Inferior parietal cortex (tissue), 1 donor: ENCODE data around the gene PPP5C.
"Not testable (repeated sequence)": the region's sequence is repeated elsewhere in the genome, so short reads cannot be mapped to it uniquely, and the experiment has no call there.

ENCODE experiments used
- DNase-seq: peaks from one replicate; pipeline ENCODE4 v3.0.0-alpha.2; 2016; ENCODE audit errors: extremely low spot score

Gene PPP5C

GRCh38 chr19:46385636-46386035 is 38.7 kb downstream of the PPP5C start:
- no peak for DNase-seq

DNA sequence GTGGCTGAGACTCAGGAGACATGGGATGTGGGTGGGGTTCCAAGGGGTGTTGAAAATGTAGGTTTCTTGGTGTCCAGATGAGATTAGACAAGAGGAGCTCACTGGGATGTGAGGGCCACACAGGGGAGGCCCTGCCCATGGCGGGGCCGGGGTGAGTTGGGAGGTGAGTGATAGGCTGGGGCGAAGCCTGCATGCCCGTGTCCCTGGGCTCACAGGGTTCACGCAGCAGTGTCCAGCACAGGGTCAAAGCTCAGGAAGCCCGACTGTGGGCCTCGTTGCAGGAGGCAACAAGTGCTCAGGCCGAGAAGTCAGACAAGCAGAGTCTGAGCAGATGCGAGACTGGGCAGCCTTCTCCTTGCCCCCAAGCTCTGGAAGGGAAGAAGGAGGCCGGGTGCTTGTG is 39.3 kb downstream of the PPP5C start:
- DNase-seq, result no peak

DNA sequence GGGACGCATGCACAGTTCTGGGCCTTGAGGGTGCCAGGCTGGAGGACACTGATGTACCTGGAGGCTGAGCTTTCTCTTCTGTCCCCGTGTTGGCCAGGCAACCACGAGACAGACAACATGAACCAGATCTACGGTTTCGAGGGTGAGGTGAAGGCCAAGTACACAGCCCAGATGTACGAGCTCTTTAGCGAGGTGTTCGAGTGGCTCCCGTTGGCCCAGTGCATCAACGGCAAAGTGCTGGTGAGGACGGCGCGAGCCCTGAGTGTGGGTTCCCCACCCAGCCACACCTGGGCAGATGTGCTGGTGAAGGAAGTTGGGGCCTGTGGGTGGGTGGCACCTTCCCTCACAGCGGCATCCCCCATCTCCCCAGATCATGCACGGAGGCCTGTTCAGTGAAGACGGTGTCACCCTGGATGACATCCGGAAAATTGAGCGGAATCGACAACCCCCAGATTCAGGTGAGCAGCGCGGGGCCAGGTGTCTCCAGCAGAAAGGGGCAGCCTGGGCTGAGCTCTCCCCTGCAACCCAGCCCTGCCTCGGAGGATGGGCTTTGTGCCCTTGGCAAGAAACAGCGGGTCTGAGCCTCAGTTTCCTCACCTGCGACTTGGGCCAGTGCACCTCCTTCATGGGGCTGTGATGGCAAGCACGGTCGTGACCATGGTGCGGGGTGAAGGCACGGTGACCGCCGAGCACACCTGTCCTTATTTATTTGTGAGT is 40.3 kb downstream of the PPP5C start:
- no peak for DNase-seq

DNA sequence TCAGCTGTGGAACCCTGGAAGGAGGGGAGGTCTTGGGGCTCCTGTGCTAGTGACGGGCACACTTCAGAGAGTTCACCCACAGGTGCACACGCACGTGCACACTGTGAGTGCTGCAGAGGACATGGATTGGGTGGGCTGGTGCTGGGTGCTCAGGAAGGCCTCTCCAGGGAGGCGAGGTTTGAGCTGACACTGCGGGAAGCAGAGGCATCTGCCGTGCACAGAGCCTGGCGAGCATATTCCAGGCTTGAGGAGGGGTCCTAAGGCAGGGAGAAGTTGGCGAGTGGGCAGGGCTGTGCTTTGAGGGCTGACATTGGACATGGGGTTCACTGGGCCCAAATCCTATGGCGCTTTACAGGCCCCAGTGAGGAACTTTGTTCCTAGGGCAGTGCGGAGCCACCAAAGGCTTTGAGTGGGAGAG is 40.8 kb downstream of the PPP5C start:
- DNase-seq, result no peak

DNA sequence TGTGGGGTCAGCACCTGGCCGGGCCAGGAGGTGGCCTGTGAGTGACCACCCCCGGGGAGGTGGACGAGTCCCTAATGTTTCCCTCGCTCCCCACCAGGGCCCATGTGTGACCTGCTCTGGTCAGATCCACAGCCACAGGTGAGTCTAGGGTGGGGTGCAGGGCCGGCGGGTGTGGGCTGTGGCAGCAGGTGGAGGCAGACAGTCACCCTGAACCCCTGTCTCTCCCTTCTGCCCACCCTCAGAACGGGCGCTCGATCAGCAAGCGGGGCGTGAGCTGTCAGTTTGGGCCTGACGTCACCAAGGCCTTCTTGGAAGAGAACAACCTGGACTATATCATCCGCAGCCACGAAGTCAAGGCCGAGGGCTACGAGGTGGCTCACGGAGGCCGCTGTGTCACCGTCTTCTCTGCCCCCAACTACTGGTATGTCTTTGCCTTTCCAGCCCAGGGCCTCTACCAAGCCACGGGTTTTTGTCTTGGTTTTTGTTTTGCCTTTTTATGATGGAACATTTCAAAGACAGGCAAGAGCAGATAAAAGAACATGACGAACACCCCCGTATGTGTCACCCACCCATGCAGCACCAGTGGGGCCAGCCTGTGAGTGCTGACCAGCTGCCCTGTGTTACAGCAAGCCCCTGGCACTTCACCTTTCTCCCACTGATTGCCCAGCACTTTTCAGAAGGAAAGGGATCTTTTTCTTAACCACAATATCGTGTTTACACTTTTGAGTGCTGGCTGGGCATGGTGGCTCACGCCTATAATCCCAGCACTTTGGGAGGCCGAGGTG is 41.6 kb downstream of the PPP5C start:
- no peak for DNase-seq

- no peak for DNase-seq
Measured at GRCh38 chr19:46390121-46390858, 43.4 kb downstream of the PPP5C start.

DNA sequence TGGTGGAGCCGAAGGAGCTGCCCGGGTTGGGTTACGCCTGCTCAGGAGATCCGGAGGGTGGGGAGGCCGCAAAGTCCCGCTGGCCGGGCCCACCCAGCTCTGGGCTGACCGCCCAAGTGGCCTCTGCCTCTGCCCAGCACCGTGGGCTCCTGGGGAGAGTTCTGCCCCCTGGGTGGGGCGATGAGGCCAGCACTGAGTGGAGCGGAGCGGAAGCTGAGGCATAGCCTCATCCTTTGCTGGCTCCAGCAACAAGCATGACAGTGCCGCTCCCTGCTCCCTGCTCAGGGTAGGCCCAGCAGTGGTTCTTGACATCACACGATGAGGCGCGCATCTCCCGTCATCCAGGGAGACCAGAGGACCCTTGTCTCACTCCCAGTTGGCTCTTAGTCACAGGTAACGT is 44.0 kb downstream of the PPP5C start:
- DNase-seq, result no peak

- no peak for DNase-seq
Measured at GRCh38 chr19:46391296-46392251, 44.7 kb downstream of the PPP5C start.

GRCh38 chr19:46392252-46392801 is 45.4 kb downstream of the PPP5C start:
- DNase-seq, result no peak

DNA sequence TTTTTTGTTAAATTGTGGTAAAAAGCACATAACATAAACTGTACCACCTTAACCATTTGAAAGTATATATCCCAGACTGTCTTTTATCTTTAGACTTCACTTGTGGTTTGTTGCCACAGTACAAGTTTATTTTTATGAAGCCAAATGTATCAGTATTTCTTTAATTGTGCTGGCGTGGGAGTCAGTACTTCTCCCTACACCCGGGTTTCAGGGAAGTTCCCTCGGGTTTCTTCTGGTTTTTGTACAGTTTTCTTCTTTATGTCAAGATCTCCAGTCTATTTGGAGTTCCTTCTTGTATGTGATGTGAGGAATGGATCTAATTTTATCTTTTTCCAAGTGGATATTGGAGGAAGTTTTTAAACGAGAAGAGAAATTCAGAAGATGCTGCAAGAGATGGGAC is 46.0 kb downstream of the PPP5C start:
- no peak for DNase-seq

DNA sequence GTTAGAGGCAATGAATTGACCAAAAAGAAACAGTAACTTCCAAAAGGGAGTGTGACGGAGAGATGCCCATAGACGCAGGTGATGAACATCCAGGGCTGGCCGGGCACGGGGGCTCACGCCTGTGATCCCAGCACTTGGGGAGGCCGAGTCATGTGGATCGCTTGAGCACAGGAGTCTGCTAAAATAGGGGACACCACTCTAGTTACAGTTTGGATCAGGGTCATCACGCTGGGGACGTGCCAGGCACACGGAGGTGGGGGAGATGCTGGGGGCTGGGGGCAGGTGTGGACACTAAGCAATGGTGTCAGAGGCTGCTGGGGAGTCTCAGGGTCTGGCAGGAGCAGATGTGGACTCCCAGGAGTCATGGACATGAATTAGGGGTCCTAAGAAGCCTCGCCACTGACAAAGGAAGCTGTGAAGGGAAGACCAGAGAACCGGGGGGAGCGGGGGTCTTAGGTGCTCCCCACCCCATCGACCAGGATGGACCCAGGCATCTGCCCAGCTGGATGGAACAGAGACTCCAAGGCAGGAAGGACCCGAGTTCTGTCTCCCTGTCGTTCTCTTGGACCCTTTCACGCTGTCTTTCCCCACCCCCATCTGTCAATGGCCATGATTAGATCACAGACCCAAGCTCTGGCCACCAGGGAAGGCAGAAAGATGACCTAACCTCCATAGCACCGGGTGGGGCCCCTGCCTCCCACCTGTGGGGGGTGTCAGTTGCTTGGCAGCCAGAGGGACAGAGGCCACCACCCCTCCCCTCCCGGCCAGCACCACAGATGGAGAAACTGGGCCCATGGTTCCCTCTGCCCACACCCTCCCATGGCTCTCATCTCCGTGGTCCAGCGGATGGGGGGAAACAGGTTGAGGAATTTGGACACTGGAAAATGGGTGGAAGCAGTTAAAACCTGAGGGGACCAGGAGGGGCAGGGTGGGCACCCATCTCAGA is 46.8 kb downstream of the PPP5C start:
- DNase-seq, result no peak

DNA sequence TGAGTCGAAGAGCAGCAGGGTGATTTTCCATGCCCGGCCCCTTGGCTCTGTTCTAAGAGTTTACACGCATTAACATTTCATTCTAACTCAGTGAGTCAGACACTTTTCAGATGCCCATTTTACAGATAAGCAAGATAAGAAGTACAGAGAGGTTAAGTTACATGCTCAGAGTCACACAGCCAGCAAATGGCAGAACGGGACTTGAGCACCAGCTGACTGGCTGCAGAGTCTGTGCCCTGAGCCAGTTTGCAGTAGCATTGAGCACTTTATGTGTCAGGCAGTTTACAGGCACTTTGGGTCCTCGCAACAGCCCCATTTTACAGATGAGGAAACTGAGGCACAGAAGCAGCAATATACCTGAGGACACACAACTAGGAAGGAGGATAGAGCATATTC is 47.5 kb downstream of the PPP5C start:
- no peak for DNase-seq

DNA sequence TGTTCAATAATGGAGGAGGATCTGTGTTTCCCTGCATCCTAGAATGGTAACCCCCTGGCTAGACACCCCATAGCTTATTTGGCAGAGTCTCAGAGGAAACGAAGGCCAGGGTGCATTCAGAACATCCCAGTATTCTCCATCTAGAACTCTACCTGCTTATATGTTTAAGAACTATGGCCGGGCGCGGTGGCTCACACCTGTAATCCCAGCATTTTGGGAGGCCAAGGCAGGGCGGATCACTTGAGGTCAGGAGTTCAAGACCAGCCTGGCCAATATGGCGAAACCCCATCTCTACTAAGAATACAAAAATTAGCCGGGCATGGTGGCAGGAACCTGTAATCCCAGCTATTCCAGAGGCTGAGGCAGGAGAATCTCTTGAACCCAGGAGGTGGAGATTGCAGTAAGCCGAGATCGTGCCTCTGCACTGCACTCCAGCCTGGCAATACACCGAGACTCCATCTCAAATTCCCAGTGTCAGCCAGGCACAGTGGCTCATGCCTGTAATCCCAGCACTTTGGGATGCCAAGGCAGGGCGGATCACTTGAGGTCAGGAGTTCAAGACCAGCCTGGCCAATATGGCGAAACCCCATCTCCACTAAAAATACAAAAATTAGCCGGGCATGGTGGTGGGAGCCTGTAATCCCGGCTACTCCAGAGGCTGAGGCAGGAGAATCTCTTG is 51.1 kb downstream of the PPP5C start:
- DNase-seq, result not testable (repeated sequence)

GRCh38 chr19:46402725-46403124 is 55.8 kb downstream of the PPP5C start:
- DNase-seq, result no peak

DNA sequence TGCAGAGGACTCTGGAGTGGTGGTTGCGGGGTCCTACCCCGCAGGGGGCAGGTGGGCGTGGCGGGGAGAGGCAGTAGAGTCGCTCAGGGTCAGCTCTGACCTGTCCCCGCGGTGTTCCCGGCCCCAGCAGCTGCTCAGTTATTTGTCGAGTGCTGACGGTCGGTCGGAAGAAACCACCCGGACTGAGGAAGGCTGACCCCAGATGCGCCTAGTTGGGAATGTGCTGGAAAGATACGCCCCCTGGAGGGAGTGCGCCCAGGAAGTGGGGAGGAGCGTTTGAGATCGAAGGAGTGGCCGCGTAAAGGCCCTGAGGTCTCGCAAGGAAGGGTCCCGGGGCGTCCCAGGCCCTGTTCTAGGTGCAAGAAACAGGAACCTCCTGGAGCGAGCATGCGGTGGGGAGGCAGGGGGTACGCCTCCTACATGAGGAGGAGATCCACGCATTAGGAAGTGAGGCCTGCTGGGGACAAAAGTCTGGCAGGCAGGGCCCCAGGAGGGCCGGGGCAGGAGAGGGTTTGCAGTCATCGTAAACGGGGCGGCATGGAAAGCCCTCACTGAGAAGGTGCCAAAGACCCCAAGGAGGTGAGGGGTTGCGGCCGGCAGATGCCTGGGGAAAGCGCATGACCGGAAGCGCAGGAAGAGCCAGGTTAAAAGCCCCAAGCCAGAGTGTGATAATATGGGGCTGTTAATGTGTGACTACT is 57.3 kb downstream of the PPP5C start:
- no peak for DNase-seq

GRCh38 chr19:46404753-46405468 is 58.0 kb downstream of the PPP5C start:
- no peak for DNase-seq

DNA sequence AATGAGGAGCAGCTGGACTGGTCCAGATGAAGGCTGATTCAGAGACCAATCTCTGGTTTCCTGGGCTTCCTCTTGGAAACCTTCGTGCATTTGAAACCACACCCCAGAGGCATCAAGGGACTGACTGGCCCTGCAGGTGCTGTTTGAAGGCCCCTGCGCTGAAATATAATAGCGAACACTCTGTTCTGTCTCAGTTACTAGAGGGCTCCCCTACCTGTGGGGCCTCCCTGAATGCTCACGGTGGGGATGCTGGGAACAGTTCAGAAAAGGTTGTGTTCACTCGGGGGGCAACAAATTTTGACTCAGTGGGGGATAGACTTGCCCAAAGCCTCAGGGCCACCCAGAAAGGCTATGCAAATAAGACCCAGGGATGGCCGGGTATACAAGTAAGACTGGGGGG is 60.1 kb downstream of the PPP5C start:
- no peak for DNase-seq
